Measurements from ENCODE around the gene GPR35.

Gene GPR35, protein sequence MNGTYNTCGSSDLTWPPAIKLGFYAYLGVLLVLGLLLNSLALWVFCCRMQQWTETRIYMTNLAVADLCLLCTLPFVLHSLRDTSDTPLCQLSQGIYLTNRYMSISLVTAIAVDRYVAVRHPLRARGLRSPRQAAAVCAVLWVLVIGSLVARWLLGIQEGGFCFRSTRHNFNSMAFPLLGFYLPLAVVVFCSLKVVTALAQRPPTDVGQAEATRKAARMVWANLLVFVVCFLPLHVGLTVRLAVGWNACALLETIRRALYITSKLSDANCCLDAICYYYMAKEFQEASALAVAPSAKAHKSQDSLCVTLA

DNA sequence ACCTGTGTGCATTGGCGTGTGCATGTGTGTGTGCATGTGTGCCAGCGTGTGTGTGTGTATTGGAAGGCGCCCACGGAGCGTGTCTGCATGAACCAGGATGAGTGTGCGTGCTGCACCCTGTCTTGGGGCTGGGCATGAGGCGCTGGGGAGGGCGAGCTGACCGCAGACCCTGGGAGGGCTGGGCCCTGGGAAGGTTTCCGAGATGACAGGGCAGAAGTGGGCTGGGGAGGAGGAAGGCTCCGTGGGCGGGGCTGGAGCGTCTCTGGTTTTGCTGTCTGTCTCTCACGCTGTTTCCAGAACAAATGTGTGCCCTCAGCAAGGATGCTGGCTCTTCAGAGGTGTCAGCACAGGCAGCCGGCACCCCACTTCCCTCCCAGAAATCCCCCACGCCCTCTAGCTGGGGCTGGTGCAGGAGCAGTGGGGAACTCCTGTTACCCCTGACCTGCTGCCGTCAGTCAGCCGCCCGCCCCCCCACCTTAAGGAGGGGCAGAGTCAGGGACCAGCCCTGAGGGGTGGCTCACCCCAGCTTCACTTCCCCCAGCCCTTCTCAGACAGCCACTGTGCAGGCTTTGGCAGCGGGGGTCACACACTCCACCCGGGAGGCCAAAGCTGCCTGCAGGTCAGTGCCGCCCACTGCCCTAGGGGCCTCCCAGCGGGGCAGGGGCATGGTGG lies at the start of gene GPR35:
GPR35 (plus strand) TSS at position 531 of the 672 bp plus-strand sequence. CDS start 4,473 bp downstream, outside the sequence.
- peak; percentile 87 for DNase-seq

DNA sequence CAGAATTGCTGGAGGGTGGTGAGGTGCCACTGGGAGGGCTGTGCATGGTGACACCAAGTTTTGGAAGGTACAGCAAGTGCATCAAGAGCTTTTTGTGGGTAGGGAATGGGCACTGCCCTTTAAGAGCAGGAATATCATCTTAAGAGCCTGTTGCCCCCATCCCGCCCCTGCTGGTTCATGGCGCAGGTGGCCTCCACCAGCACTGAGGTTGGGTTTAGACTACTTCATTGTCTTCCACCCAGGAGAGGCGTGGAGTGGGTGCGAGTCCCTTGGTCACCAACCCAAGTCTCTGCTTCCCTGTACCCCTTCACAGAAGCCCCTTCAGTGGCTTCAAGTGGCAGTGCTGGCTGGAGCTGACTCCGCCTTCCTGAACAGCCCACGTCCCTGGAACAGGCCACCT lies 49.2 kb upstream of the GPR35 start:
- no peak for DNase-seq

DNA sequence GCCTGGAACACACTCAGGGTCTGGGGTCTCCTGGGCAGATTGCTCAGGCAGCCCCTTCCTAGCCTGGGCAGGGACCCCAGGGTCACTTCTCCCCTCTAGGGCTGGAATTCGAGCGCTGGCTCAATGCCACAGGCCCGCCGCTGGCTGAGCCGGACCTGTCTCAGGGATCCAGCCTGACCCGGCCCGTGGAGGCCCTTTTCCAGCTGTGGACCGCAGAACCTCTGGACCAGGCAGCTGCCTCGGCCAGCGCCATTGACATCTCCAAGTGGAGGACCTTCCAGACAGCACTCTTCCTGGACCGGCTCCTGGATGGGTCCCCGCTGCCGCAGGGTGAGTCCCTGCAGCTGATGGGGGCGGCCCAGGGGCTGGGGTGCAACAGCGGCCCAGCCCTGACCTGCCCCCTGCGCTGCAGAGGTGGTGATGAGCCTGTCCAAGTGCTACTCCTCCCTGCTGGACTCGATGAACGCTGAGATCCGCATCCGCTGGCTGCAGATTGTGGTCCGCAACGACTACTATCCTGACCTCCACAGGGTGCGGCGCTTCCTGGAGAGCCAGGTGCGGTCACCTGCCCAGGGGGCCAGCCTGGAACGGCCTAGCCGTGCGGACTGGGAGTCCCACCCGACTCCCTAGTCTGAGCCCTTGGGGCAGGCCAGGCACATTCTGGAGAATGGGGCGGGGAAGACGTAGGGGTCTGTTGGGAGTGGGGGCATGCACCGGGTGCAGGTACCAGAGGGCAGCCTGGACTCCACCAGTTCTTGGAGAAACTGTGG lies 48.7 kb upstream of the GPR35 start:
- DNase-seq = no peak

DNA sequence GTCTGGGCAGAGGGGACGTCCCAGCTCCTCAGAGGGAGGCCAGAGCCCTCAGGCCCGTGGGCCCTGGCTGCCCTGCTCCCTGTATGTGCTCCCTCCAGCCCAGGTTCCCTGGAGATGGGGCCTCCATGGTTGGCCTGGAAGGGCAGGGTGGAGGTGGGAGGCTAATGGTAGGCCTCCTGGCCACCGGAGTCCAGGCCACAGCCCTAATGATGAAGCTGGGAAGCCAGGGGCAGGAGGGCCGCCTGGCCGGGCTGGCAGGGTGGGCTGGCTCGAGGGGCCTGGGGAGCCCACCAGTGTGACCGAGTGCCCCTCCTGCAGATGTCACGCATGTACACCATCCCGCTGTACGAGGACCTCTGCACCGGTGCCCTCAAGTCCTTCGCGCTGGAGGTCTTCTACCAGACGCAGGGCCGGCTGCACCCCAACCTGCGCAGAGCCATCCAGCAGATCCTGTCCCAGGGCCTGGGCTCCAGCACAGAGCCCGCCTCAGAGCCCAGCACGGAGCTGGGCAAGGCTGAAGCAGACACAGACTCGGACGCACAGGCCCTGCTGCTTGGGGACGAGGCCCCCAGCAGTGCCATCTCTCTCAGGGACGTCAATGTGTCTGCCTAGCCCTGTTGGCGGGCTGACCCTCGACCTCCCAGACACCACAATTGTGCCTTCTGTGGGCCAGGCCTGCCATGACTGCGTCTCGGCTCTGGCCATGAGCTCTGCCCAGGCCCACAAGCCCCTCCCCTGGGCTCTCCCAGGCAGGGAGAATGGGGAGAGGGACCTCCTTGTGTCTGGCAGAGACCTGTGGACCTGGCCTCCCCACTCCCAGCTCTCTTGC lies 47.8 kb upstream of the GPR35 start:
- no peak for DNase-seq

DNA sequence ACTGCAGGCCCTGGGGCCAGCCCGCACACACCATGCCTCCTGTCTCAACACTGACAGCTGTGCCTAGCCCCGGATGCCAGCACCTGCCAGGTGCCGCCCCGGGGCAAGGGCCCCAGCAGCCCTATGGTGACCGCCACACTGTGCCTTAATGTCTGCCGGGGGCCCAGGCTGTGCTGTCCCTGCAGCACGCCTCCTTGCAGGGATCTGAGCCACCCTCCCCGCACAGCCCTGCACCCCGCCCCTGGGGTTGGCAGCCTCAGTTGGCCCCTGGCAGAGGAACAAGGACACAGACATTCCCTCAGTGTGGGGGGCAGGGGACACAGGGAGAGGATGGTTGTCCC lies 47.2 kb upstream of the GPR35 start:
- no peak for DNase-seq

DNA sequence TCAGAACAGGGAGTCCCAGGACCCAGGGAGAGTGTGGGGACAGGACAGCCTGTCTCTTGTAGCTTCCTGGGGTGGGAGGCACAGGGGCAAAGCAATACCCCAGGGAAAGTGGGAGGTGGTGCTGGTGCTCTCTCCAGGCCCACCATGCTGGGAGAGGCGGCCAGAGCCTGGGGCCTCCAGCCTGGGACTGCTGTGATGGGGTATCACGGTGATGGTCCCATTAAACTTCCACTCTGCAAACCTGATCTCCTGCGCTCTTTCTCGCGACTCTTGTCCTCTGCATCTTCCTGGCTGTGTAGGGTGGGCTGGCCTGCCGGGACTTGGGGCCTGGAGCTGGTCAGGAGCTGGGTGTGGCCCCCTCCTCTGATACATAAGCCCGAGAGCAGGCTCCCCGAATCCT lies 46.8 kb upstream of the GPR35 start:
- DNase-seq = no peak

DNA sequence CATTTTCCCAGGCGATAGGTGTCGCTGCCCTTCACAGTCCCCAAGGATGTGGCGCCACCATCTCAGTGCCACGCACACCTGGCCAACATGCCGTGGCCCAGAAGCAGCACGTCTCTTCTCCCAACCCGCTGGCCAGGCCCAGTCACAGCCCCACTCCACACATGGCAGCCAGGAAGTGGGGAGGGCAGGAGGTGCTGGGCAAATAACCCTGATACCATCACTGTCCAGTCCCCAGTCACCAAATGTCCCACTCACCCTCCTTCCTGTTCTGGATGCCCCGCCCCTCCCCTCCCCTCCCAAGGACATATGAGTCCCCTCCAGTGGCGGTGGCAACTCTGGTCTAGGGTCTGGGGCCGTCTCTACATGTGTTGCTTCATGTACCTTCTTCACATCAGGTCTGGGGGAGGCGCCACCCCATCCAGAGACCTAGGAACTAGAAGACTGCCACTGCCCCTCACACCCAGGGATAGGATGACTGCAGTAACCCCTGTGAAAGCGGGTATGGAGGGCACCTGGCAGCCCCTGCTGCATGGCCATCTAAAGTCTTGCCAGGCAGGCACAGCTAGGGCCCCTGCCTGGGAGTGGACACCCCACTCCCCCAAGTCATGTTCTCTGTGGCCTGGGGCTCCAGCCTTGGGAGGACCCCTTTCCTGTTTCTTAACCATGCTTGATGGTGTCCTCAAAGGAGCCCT lies 46.1 kb upstream of the GPR35 start:
- DNase-seq = no peak

DNA sequence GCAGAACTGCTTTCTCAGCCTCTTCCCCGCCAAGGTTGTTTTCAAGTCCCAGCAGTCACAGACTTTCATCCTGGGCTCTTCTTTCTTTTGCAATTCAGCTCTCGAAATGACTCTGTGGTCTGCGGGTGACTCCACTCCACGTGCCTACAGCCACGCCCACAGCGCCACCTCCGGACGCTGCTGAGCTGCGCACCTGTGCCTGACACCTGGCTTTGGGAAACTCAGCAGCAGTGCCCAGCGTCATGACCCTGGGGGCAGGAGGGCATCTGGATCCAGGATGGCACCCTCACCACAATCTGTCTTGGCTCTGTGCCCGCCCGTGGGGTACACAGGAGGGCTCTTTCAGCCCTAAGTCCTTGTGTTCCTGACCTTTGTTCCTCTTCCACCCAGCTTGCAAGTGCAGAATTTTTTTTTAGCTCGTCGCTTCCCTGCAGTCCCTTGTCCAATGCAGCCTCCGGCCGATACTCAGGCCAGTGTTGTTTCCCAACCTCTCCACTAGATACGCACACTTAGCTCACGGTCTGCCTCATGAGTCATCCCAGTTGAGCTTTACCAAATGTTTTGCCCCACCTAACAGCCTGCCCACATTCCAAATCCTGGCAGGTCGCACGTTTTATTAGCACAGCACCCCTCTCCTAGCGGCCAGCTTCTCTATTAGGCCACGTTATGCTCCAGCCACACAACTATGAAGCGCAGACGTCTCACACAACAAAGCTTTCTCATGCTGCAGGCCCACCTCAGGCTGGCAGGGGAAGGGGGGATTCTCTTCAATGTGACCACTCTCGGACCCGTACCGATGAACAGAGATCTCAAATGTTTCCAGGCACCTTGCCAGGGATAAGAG lies 45.3 kb upstream of the GPR35 start:
- peak; percentile 84 for DNase-seq

DNA sequence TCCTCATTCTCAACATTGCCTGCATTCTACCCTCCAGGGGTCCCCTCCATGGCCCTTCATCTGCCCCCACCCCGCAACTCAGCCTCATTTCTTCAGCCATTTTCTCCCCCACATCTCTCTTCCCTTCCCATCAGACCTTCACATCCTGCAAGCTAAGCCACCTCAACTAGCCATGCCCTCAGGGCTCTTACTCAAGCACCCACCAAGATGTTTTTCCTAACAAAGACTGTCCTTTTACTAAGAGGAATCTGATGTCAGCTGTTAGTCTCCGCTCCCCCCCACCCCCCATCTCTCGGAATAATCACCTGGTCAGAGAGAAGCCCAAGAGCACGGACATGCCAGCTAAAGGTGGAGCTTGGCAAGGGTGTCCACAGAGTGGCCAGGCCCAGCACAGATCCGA lies 43.5 kb upstream of the GPR35 start:
- no peak for DNase-seq

DNA sequence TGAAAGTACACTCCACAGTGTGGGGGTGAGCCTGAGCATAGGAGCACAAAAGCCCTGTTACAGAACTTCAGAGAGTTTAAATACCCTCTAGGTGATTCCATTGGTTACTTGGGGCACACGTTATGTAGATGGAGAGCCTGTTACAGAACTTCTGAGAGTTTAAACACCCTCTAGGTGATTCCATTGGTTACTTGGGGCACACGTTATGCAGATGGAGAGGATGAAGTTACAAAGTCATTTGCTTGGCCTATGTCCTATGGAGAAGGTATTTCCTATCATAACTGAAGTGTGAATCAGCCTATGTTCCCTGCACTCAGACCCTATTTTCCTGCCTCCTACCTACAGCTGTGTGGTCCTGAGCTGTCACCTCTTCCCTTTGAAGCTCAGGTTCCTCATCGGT lies 42.5 kb upstream of the GPR35 start:
- DNase-seq = no peak

DNA sequence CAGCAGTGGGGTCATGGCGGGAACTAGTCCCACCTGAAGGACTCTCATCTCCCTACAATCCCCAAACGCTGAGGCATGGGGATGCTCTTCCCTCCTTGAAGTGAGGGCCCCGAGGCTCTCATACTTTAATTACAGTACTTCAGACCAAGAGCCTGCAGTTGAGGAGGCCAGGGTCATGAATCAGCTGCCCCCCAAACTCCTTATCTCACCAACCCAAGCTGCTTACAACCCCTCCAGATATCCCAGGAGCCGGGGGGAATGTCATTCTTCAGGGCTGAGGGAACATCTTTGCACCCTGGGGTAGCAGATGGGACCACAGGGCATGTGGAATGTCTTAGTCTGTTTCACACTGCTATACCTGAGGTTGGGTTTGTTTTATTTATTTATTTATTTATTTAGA lies 41.5 kb upstream of the GPR35 start:
- no peak for DNase-seq

DNA sequence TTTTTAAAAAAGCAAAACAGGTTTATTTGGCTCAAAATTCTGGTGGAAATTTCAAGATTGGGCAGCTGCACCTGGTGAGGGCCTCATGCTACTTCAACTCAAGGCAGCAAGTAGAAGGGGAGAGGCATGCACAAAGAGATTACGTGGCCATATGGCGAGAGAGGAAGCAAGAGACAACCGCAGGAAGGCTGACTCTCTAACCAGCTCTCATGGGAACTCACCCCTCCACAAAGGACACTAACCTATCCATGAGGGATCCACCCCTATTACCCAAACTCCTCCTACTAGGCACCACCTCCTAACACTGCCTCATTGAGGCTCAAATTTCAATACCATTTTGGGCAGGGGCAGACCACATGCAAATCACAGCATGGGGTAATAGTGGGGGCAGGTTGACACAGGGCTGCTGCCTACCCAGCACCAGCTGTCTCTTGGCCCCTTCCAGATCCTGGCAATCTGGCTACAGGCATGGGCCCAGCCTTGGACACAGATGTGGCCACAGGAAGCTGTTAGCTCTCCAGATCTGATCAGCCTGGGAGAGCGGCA lies 40.7 kb upstream of the GPR35 start:
- peak; percentile 81 for DNase-seq

DNA sequence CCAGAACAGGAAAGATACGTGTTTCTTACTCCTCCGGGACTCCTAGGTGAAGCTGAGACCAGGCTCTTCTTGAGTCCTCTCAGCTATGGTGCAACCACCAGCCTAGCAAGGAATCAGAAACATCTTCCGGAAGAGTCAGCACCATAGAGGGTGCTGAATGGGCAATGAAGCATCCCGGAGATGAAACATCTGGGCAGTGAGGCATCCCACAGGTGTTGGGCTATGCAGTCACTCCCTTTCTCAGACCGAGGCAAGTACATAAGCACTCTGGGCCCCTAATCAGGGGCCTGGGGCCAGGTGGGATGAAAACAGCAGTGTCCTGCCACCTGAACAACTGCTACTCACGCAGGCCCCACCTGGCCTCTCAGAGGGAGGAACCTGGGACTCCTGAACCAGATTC lies 40.2 kb upstream of the GPR35 start:
- no peak for DNase-seq

DNA sequence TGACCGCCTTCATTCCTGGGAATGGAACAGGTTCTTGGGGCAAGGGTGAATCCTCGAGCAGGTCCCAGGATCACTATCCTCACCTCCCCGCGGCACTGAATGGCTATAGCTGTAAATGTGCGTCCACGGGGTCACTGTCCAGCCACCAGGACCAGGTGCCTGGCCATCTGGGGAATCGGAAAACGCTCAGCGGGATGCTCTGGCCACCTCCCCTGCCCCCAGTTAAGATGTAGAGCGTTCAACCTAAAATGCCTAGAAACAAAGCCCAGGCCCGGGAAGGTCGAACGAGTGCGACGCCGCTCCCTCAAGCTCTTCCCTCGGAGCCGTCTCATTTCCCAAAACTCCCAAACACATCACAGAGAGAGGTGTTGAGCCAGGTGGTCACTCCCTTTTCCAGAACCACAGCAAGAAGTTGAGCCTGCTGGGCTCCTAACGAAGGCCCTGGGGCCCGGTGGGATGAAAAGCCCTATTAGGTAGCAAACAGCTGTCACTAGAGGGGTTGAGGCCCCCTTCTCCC lies 39.5 kb upstream of the GPR35 start:
- no peak for DNase-seq

DNA sequence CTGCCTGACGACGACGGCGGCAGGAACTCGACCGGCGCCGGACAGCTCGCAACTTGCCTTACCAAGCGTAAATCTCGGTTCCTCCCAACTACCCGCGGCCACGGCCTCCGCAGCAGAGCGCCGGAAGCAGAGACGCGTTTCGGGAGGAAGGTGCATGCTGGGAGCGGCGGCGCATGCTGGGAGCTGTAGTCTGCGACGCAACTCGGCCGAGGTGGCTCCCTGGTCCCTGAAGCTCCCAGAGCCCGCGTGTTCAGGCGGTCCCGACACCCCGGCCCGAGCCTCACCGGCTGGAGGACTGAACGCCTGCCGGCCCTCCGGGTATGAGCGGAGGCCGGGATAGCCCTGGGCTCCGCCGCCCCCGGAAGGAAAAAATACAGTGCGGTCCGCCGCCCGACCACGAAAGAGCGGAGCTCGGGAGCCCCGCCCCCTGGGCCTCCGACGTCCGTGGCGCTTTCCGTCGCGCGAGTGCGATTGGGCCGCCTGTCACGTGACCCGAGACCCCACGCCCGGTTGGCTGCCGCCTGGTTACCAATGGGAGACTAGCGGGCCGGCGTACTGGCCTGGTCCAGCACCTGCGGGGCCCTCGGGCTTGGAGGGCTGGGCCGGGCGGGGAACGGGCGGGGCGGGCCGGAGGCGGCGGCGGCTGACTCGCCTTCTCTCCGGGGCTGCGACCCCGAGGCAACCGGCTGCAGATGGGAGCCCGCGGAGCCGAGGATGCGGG lies 38.9 kb upstream of the GPR35 start, which contains the start of gene CAPN10:
CAPN10 (plus strand) TSS at position 537 of the 721 bp plus-strand sequence; CDS start at position 715, 178 bp downstream.
- peak; percentile 98 for DNase-seq

DNA sequence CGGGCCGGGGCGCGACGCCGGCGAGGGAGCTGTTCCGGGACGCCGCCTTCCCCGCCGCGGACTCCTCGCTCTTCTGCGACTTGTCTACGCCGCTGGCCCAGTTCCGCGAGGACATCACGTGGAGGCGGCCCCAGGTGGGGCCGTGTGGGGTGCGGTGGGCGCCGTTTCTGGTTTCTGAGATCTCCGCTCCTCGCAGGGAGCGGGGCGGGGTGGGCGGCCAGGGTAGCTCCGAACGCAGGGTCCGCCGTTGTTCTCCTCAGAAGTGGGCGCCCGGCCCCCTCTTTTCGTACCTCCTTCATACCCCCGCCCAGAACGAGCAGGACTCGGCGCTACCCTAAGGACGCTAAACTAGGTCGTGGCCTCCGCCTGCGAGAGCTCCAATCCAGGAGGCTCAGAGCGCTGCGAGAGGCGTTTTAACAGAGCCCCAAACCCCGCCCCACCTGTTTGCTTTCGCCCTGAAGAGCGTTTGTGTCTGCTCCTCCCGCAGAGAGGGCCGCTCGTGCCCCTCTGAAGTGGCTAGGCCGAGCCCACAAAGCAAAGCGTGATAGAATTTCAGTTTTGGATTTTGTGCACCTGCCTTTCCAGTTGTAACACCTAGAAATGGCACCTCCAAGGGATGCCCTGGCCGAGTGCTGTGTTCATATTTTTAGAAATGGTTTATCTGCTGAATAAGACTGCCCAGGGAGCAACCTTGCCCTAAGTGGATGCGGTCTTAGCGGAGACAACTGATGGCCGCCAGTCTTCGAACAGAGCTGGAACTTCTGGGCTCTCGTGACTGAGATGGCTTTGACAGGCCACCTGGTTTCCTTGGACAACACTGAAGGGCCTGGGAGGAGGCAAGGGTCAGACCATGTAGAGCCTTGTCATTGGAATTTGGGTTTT lies 38.1 kb upstream of the GPR35 start:
- DNase-seq = peak; percentile 18

DNA sequence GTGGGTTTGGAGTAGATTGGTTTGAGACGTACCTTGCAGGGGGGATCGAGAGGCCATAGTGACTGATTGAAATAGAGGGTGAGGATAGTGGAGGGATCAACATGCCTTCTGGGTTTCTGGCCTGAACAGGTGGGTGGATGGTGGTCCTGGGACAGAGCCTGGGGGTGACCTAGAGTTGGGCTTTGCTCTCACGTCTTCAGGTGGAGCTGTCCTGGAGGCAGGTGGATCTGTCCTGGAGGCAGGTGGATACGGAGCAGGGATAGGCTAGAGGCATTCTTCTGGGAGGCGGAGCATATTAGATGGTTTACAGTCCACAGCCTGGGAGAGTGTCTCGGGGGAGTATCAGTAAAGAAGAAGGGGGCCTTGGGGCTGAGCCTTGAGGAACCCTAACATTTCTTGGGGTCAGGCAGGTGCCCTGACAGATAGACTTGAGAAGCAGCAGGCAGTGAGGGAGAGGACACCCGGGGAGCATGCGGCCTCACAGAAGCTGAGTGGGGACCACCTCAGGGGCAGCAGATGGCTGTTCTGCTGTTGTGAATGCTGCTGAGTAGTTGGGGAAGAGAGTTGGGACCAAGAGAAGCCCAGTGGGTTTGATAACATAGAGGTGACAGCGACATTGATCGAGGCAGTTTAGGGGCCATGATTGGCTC lies 37.1 kb upstream of the GPR35 start:
- no peak for DNase-seq

DNA sequence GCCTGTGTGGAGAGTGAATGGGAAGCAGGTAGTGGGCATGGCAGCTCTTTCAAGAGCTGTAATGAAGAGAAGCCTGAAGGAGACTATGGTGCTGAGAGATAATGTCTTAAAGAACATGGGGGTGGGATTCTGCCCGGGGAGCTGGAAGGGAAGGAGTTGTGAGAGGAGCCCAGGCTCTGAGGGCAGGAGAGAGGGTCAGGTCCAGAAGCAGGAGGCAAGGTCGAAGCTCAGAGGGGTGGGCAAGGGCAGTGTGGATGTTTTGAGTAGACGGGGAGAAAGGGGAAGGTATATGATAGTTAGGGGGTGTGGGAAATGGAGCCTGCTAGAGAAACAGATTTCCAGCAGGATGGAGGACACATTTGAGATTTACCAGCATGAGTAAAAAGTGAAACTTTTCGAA lies 36.6 kb upstream of the GPR35 start:
- DNase-seq = no peak

DNA sequence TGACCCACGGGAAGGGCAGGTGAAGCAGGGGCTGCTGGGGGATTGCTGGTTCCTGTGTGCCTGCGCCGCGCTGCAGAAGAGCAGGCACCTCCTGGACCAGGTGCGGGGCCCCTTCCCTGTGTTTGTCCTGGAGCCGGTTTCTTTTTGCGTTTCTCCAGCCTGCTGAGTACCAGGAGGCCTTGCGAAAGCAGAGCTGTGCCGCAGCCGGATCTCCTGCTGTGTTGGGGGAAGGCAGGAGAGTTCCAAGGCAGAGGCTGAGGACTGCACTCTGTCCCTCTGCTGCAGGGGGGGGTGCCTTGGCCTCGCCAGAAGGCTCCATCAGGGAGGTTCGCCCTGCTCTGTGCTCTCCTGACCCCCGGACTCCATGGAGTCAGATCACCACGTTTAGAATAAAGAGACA lies 35.9 kb upstream of the GPR35 start:
- DNase-seq = no peak

Data from inflammatory macrophage treated with lipopolysaccharide for 4 hours (primary cell).